Lung (tissue), 12 donors: ENCODE measurements around the gene PROM2. TPM values are rescaled to one million over a fixed set of nuclear protein-coding genes. Genes with fewer than 3 reads are reported as not detected.

Experiments
- ATAC-seq: fragments of 200-7000 bp; cut with Tn5 transposase; one replicate; pipeline ENCODE4 v1.9.1; 2020; ENCODE audit warnings: moderate number of reproducible peaks; ENCODE audit not compliant: insufficient read depth, low FRiP score
- DNase-seq, 3 donors: peaks; one replicate each; pipeline ENCODE4 v3.0.0-alpha.2; 2013 to 2017
- H3K27ac ChIP-seq, 2 donors: one replicate each; pipeline ENCODE4 v1.5.1; 2013; ENCODE audit warnings: mild to moderate bottlenecking in 2 of 2, moderate library complexity in 2 of 2, control low read depth in 1 of 2, inconsistent platforms in 1 of 2, low read depth in 1 of 2, low read length in 1 of 2
- H3K27me3 ChIP-seq, 3 donors: one replicate each; pipeline ENCODE4 v1.5.1; 2013; ENCODE audit warnings: low read length in 2 of 3; ENCODE audit not compliant: control insufficient read depth in 3 of 3, insufficient read depth in 3 of 3
- H3K36me3 ChIP-seq, 4 donors: one replicate each; pipeline ENCODE4 v1.5.1; 2013; ENCODE audit warnings: low read length in 4 of 4, mild to moderate bottlenecking in 1 of 4, moderate library complexity in 1 of 4; ENCODE audit not compliant: control insufficient read depth in 4 of 4, insufficient read depth in 4 of 4
- H3K4me1 ChIP-seq, 5 donors: one replicate each; pipeline ENCODE4 v1.5.1; 2013; ENCODE audit warnings: low read length in 5 of 5, mild to moderate bottlenecking in 2 of 5, moderate library complexity in 1 of 5; ENCODE audit not compliant: control insufficient read depth in 5 of 5, insufficient read depth in 5 of 5
- H3K4me3 ChIP-seq: one replicate; pipeline ENCODE4 v1.5.1; 2013; ENCODE audit warnings: mild to moderate bottlenecking, control low read depth, moderate library complexity
- H3K9ac ChIP-seq, 2 donors: one replicate each; pipeline ENCODE4 v1.5.1; 2013; ENCODE audit warnings: low read length in 2 of 2, control low read depth in 1 of 2; ENCODE audit not compliant: insufficient read depth in 1 of 2
- H3K9me3 ChIP-seq, 4 donors: one replicate each; pipeline ENCODE4 v1.5.1; 2013; ENCODE audit warnings: low read length in 3 of 4, mild to moderate bottlenecking in 1 of 4, moderate library complexity in 1 of 4; ENCODE audit not compliant: control insufficient read depth in 4 of 4, insufficient read depth in 3 of 4
- WGBS, 2 donors: extraction: QIAGEN DNeasy Blood & Tissue Kit; methylation state at CpG; one replicate each; pipeline ENCODE4 v1.1.7; 2013; 5-methylcytosine and 5-hydroxymethylcytosine counted together
- polyA plus RNA-seq, 2 donors: library from polyadenylated mRNA; stranded (reverse); fragments of 200-250 nt; gene quantifications; one replicate each; pipeline ENCODE4 v1.2.1, GENCODE V29; 2013
- total RNA-seq, 2 donors: library from RNA; depleted of rRNA in 1 of 2; stranded (reverse); fragments of >200 nt in 1 of 2; gene quantifications; one replicate each; pipeline ENCODE4 v1.2.1, GENCODE V29; 2014 to 2021
- TF ChIP-seq, protein P1 (sequence below): IDR thresholded peaks from 2 replicates; pipeline ENCODE4 v1.5.1; 2012; ENCODE audit warnings: mild to moderate bottlenecking; ENCODE audit errors: control extremely low read depth, extremely low read depth
- donor health status: control.
- donor health status: control.
- donor health status: Bipolar disorder and iron deficiency.
- donor health status: healthy.
- donor health status: DM: yes; HTN: yes; CAD: no.

PROM2 gene
- total and polyA plus RNA-seq, 4 donors: 4.1 to 11.5 (median 5.2) TPM

GRCh38 chr2:95264624-95265023 is 9.6 kb upstream of the PROM2 start:
- no peak overlapping the region for H3K27ac ChIP-seq
- no peaks in the 10 kb centered on the region for H3K27me3 ChIP-seq
- TF ChIP-seq, protein P1, sequence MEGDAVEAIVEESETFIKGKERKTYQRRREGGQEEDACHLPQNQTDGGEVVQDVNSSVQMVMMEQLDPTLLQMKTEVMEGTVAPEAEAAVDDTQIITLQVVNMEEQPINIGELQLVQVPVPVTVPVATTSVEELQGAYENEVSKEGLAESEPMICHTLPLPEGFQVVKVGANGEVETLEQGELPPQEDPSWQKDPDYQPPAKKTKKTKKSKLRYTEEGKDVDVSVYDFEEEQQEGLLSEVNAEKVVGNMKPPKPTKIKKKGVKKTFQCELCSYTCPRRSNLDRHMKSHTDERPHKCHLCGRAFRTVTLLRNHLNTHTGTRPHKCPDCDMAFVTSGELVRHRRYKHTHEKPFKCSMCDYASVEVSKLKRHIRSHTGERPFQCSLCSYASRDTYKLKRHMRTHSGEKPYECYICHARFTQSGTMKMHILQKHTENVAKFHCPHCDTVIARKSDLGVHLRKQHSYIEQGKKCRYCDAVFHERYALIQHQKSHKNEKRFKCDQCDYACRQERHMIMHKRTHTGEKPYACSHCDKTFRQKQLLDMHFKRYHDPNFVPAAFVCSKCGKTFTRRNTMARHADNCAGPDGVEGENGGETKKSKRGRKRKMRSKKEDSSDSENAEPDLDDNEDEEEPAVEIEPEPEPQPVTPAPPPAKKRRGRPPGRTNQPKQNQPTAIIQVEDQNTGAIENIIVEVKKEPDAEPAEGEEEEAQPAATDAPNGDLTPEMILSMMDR: no peak
- H3K36me3 ChIP-seq: no peaks in the 10 kb centered on the region
- DNase-seq (peak; percentile 21 to 61 (median 38)), ATAC-seq (no peak)
- H3K4me1 ChIP-seq: peaks cover 0 to 7% (median 0%) of the 10 kb centered on the region in 5 donors
- WGBS, 2 donors: 52 to 67% methylated on average over 6 of the region's 6 CpGs
- no peak overlapping the region for H3K9ac ChIP-seq
- no peak overlapping the region for H3K4me3 ChIP-seq
- H3K9me3 ChIP-seq: no peaks in the 10 kb centered on the region

- H3K36me3 ChIP-seq: no peaks in the 10 kb centered on the region
- ATAC-seq: no peak
- H3K9me3 ChIP-seq: no peaks in the 10 kb centered on the region
- TF ChIP-seq, protein P1: no peak
- no peak overlapping the region for H3K9ac ChIP-seq
- no peak overlapping the region for H3K27ac ChIP-seq
- 82 to 86% methylated on average over 4 of the region's 4 CpGs for WGBS, 2 donors
- peaks cover 0 to 3% (median 0%) of the 10 kb centered on the region in 5 donors for H3K4me1 ChIP-seq
- no peaks in the 10 kb centered on the region for H3K27me3 ChIP-seq
- no peak for DNase-seq
- no peak overlapping the region for H3K4me3 ChIP-seq
Measured at GRCh38 chr2:95265182-95265581, 9.1 kb upstream of the PROM2 start.

DNA sequence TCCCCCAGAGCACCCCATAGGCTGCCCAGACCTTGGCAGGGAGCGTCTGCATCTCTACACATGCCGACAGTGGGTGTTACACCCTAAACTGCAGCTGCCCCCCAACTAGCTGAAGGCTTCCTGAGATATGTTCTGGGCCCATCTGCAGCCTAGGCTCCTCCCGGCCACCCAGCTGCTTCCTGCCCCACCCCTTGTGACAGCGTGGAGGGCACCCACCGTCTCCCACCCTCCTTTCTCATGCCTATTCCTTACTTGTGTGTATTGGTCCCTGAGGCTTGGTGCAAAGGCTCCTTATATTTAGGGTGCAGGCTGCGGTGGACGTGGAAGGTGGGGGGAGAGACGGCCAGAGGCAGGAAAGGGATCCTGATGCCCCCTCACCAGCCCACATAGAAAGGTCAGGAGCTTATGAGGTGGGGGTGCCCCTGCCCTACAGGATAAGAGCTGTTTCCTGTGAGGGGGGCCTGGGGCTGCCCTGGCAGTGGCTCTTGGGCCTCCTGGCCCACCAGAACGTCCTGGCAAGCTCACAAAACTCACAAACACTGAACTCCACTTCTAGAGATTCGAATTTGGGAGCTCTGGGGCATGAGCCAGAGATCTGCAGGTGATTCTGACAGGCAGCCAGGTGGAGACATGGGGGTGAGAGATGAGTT is 7.3 kb upstream of the PROM2 start:
- no peaks in the 10 kb centered on the region for H3K27me3 ChIP-seq
- H3K4me3 ChIP-seq: no peak overlapping the region
- DNase-seq (peak in 1 of 3 donors; percentile 7), ATAC-seq (no peak)
- no peaks in the 10 kb centered on the region for H3K4me1 ChIP-seq
- no peaks in the 10 kb centered on the region for H3K9me3 ChIP-seq
- H3K36me3 ChIP-seq: no peaks in the 10 kb centered on the region
- H3K9ac ChIP-seq: no peak overlapping the region
- H3K27ac ChIP-seq: no peak overlapping the region
- TF ChIP-seq, protein P1: no peak
- WGBS, 2 donors: 71% methylated on average over 10 of the region's 10 CpGs
